Adipose tissue (tissue), 3 donors: ENCODE data around the gene KIF4A. TPM values are rescaled to one million over a fixed set of nuclear protein-coding genes. Genes with fewer than 3 reads are reported as not detected.

Experiments used
- H3K27ac ChIP-seq: one replicate; pipeline ENCODE4 v1.5.1; 2013; ENCODE audit warnings: low read depth, low read length
- WGBS, 3 donors: extraction: QIAGEN DNeasy Blood & Tissue Kit; methylation state at CpG; one replicate each; pipeline ENCODE4 v1.1.7; 2013; 5-methylcytosine and 5-hydroxymethylcytosine counted together
- polyA plus RNA-seq, 3 donors: library from polyadenylated mRNA; stranded (reverse); fragments of 200-250 nt; gene quantifications; one replicate each; pipeline ENCODE4 v1.2.3, GENCODE V29; 2013
- donor health status: healthy with polysubstance abuse.
- donor health status: Bipolar disorder and iron deficiency.
- donor health status: healthy.

Gene KIF4A
- polyA plus RNA-seq, 3 donors: 0.06 to 0.34 (median 0.13) TPM

DNA sequence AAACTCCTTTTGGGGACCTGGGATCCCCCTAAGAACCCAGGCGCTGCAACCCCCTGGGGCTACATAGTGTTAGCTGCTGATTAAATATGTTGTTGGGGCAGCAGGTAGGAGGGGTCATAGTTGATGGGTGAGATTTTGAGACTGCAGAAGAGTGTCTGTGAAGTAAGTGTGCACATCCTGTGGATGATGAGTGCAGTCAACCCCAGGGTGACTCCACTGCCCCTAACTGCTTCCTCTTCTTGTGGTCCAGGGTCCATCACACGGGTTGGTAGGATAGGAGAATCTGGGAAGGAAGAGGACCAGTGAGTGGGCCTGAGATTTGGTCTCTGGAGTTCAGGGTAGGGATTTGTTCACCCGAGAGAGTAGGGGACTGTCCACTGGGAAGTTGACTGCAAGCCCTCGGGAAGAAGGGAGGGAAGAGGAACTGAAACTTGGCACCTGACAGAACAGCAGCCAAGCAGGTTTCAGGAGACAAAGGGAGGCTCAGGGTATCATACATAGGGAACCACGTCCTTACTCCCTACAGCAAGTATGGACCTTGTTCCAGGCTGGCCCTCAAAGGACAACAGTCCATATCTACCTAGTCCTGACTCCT is 163.2 kb downstream of the KIF4A start:
- 31 to 65% (median 56%) methylated on average over 5 of the region's 5 CpGs for WGBS, 3 donors
- no peak overlapping the region for H3K27ac ChIP-seq

DNA sequence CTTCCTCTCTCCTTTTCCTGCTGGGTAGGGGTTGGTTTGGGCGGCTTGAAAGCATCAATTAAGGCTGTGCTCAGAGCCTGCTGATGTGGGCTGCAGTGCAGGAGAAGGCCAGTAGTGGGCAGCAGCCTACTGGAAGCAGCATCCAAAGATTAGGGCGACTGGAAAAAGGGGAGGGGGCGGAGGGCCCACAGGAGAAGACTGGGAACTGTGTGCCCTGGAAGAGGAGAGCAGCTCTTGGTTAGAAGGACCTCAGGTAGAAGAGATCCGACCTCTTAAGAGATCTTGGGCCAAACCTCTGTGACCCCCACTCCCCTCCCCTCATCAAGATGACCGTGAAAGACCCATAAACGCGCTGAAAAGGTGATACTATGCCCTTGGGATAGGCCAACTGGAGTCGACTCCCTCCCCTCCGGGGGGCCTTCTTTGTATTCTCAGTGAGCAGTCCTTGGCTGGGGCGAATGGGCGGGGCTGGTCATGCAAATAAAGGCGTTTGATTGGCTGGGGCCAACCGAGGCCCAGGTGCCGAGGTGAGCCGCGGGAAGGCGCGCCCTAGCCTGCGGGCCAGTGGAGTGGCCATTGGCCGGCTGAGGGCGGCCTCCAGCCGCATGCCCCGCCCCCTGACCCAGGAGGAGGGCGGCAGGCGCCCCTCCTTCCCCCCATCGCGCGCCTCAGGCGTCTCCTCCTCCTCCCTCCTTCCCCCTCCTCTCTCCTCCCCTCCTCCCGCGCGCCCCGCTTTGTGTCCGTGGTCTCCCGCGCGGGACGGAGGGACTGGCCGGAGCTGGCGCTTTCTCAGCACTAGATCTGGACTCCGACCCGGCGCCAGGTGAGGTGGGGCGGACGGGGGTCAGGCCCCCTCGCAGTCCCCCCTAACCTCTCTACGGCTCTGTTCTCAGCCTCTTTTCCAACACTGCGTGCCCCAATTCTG is 164.8 kb downstream of the KIF4A start:
- H3K27ac ChIP-seq: no peak overlapping the region
- 2 to 30% (median 5%) methylated on average over 28 to 42 of the region's 48 CpGs for WGBS, 3 donors

DNA sequence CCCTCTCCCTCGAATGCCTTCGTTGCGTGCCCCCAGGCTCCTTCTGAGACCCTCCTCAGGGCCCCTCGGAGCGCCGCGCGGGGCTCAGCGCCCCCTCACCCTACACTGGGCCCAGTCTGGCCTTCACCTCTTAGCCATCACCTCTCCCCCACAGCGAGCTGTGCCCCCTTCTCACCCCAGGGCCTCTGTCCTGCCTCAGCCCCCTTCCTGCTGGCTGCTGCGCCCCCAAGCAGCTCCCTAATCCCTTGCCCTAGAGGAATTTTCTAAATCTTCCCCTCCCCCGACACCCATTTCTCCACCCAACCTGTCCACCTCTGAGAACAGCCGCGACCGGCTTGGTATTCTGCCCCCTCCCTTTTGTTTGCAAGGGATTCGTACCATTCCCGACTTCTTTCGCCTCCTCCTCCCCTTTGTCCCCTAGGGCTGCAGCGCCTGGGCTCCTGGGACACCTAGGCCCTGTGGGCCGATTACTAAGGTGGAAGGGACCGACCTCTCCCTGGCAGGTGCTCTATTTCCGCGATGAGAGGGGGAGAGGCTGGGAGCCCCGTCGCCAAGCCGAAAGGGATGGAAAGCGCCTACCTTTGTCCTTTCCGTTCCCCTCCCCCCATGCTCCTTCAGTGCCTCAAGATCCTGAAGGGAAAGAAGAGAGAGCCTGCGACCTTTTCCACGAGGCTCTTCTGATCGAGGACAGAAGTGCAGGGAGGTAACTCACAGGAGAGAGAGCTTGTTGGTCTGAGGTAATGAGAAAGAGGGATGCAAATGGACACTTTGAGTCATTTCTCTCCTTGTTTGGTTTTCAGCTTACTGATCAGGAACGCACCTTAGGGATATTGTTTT is 165.7 kb downstream of the KIF4A start:
- WGBS, 3 donors: 3 to 36% (median 21%) methylated on average over 20 to 32 of the region's 32 CpGs
- H3K27ac ChIP-seq: no peak overlapping the region

DNA sequence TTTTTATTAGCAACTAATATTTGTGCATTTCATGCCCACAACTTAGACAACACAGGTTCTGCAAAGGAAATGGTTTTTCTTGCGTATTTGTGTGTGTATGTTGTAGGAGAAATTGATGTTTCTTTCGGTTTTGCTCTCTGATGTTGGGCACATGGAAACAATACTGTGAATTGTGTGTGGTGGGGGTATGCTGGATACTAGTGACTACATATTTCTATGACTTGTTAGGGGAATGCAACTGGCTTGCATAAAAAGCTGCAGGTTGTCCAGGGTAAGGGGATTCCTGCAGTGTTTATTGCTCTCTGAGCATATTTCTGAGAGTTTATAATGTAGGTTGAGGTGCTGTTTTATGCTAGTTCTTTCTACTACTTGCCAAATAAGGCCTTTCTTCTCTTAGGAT is 166.4 kb downstream of the KIF4A start:
- WGBS, 3 donors: 21 to 55% (median 39%) methylated on average over 2 of the region's 2 CpGs
- no peak overlapping the region for H3K27ac ChIP-seq

DNA sequence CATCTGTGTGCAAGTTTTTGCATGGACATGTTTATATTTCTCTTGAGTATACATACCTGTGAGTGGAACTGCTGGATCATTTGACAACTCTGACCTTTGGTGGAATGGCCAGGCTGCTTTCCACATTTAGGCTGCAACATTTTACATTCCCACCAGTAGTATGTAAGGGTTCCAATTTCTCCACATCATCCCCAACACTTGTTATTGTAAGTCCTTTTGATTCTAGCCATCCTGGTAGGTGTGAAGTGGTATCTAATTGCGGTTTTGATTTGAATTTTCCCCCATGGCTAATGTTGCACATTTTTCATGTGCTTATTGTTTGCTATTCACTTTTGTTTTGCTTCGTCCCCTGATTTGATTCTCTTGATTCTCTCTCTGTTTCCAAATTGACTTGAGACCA is 171.1 kb downstream of the KIF4A start:
- no peak overlapping the region for H3K27ac ChIP-seq
- WGBS, 3 donors: 74 to 96% (median 75%) methylated on average over 2 of the region's 2 CpGs

DNA sequence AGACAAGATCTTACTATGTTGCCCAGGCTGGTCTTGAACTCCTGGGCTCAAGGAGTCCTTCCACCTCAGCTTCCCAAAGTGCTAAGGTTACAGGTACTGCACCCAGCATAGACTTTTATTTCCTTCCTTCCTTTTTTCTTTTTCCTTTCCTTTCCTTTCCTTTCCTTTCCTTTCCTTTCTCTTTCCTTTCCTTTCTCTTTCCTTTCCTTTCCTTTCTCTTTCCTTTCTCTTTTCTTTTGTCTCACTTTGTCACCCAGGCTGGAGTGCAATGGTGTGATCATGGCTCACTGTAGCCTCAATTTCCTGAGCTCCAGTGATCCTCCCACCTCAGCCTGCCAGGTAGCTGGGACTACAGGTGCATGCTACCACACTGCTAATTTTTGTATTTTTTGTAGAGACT is 174.1 kb downstream of the KIF4A start:
- no peak overlapping the region for H3K27ac ChIP-seq

DNA sequence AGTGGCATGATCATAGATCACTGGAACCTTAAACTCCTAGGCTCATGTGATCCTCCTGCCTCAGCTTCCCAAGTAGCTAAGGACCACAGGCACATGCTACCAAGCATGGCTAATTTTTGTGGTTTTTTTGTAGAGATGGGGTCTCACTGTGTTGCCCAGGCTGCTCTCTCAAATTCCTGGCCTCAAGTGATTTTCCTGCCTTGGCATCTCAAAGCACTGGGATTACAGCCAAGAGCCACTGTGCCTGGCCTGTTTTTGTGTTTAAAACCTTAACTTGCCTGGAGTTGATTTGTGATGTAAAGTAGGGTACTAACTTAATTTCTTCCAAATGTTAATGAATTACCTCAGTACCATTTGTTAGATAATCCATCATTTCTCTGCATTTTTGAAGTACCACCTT is 177.1 kb downstream of the KIF4A start:
- H3K27ac ChIP-seq: no peak overlapping the region

DNA sequence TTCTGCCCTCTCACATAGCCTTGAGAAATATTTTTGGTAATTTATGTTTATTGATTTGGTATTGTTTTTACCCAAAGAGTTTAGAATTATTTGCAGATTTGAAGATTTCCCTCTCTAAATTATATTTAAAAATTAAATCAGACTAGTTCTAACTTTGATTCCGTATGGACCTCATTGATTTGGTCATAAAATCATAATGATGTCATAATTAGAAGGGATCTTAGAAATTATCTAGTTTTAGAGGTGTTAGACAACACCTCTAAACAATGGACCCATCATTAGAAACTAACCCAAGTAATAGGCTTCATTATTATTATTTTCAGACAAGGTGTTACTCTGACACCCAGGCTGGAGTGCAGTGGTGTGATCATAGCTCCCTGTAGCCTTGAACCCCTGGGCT is 178.8 kb downstream of the KIF4A start:
- 67 to 100% (median 92%) methylated on average over 1 of the region's 1 CpG for WGBS, 3 donors
- no peak overlapping the region for H3K27ac ChIP-seq

Other genes starting within 250 kb of the KIF4A start
- gene AWAT2, start 240.2 kb upstream of the KIF4A start, polyA plus RNA-seq: not detected
- gene OTUD6A, start 227.6 kb upstream of the KIF4A start, polyA plus RNA-seq: not detected
- 10 to 100 TPM; 59.4 to 89.5 (median 69.5) TPM for gene IGBP1, start 156.7 kb upstream of the KIF4A start, polyA plus RNA-seq
- not detected for gene DGAT2L6, start 112.6 kb upstream of the KIF4A start, polyA plus RNA-seq
- not detected for gene AWAT1, start 55.4 kb upstream of the KIF4A start, polyA plus RNA-seq
- gene P2RY4, start 29.9 kb upstream of the KIF4A start, polyA plus RNA-seq: under 1 TPM in 1 of 3 donors, not detected in 2; 0.10 TPM
- not detected for gene ARR3, start 21.8 kb upstream of the KIF4A start, polyA plus RNA-seq
- not detected for gene RAB41, start 7.9 kb upstream of the KIF4A start, polyA plus RNA-seq
- gene PDZD11, start 177 bp upstream of the KIF4A start, polyA plus RNA-seq: 10 to 100 TPM; 18.2 to 48.2 (median 33.0) TPM
- gene GDPD2, start 133.2 kb downstream of the KIF4A start, polyA plus RNA-seq: under 1 TPM in 1 of 3 donors, not detected in 2; 0.09 TPM
- gene DLG3, start 154.7 kb downstream of the KIF4A start, polyA plus RNA-seq: 10 to 100 TPM in 1 of 3 donors, 1 to 10 TPM in 2; 2.4 to 21.9 (median 4.2) TPM